Cardiac septum (tissue), 1 donor: ENCODE measurements around the gene ACE2. TPM values are rescaled to one million over a fixed set of nuclear protein-coding genes. Genes with fewer than 3 reads are reported as not detected.

Experiments
- DNase-seq: peaks from one replicate; pipeline ENCODE4 v3.0.0-alpha.2; 2020; ENCODE audit warnings: low spot score
- intact Hi-C: fragments of 100-400 bp; cut with DNase I; formaldehyde crosslinking; loops from one replicate; pipeline ENCODE4 v1.14.0; 2022
- total RNA-seq: library from RNA; stranded (reverse); fragmentation: NEBNext Ultra II Directional; extraction: Animal tissue kit (Norgen Biotek cat#: 25700); gene quantifications from one replicate; pipeline ENCODE4 v1.2.1, GENCODE V29; 2021
- donor health status: DM: no; HTN: no; CAD: no.

Gene ACE2
- total RNA-seq, 1 donor from 2014 or later = 113 TPM

DNA sequence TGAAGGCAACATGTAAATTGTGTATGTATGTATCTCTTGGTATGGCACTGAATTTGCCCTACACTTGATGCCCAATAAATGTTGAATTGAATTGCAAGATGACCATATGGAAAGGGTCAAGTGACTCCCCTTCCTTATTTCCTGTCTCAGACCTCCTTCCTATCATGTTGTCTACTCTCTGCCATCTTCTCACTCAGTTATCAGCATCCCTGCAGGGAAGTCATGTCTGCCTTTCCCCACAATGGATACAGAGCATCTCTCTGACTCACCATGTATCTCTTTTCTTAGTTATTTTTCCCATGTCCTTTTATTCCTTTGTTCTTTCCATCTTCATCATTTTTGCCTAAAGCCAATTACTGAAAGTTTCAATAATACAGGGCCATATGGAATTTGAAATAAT lies 77.7 kb downstream of the ACE2 start:
- intact Hi-C loops = no loop called here
- no peak for DNase-seq

GRCh38 chrX:15522464-15522863 lies 78.3 kb downstream of the ACE2 start:
- DNase-seq = no peak
- intact Hi-C loops = no loop called here

- intact Hi-C loops = no loop called here
- no peak for DNase-seq
Measured at GRCh38 chrX:15515931-15516330, 84.8 kb downstream of the ACE2 start.

DNA sequence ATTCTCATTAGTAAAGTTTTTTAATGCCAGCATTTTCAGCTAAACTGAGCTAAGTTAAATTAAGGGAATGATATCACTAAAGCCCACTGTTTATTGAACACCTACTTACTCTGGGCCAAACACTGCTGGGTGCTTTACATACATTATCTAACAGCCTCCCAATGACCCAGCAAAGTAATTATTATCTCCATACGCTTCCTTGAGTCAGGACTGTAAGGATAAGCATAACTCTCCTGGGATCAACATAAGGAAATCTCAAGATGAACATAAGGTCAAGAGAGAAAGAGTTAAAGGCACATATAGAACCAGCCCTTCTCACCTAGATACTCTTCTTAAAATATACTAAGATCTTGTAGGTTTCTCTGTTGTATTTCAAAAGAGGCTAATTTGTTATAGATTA lies 86.5 kb downstream of the ACE2 start:
- DNase-seq = no peak
- intact Hi-C loops = no loop called here

DNA sequence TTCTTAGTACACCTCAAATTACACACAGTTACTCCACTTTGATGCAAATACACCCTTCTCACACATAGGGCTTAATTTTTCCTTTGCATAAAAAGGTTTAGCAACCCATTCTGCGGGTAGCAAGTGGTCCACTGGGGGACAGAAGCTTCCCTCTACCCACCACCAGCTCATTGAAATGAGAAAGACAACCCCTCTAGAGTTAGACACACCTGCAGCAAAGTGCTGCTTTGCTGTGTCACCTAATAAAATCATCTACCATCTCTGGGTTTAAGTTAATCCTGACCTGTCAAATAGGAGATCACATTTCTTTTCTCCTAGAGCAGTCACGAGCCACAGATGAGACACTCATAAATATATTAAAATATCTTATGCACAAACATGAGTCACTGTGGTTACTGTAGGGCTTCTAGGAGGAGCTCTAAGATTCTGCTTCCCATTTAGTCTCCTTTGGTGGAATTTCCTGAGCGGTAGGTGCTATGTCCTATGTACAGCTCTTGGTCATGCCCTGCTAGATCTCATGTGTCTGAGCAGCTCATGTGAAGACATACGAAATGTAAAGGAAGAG lies 88.3 kb downstream of the ACE2 start:
- no peak for DNase-seq
- intact Hi-C loops = no loop called here

DNA sequence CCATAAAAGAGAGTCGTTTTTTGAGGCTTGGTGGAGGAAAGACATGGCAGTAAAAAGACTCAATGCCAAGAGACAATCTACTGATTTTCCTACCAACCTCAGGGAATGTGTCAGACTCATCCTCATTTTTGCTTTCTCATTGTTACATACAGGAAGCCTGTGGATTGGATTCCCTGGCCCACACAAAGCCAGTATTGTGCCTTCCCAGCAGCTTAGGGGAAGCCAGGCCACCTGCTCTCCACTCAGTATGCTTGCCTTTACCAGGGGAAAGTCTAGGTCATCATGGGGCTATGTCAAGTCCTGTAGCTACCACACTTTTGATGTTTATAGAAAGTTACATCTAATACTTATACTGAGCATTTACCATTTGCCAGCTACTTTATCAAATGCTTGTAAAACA lies 89.2 kb downstream of the ACE2 start:
- intact Hi-C loops = no loop called here
- no peak for DNase-seq

Other genes with a start within 250 kb of the ACE2 start
- 1.3 TPM for gene VEGFD, start 216.5 kb downstream of the ACE2 start, total RNA-seq
- 15.7 TPM for gene PIR, start 107.6 kb downstream of the ACE2 start, total RNA-seq
- gene BMX, start 100.2 kb downstream of the ACE2 start, total RNA-seq = 1.8 TPM
- gene CLTRN, start 63.8 kb upstream of the ACE2 start, total RNA-seq = 0.94 TPM
- gene CA5B, start 137.3 kb upstream of the ACE2 start, total RNA-seq = 4.5 TPM
- 10.7 TPM for gene ZRSR2, start 189.5 kb upstream of the ACE2 start, total RNA-seq